DMS79 treated with DMSO at 0.1 percent for 48 hours (cell line): ENCODE data around the gene HTRA1.
A peak's percentile ranks its signal among the peaks of the same experiment; 100 is the strongest.

ENCODE experiments used
- DNase-seq: peaks from one replicate; lab custom pipeline; 2025; lab: John Stamatoyannopoulos, UW

HTRA1 gene

GRCh38 chr10:122494833-122495232 is 33.5 kb downstream of the HTRA1 start:
- no peak for DNase-seq

DNA sequence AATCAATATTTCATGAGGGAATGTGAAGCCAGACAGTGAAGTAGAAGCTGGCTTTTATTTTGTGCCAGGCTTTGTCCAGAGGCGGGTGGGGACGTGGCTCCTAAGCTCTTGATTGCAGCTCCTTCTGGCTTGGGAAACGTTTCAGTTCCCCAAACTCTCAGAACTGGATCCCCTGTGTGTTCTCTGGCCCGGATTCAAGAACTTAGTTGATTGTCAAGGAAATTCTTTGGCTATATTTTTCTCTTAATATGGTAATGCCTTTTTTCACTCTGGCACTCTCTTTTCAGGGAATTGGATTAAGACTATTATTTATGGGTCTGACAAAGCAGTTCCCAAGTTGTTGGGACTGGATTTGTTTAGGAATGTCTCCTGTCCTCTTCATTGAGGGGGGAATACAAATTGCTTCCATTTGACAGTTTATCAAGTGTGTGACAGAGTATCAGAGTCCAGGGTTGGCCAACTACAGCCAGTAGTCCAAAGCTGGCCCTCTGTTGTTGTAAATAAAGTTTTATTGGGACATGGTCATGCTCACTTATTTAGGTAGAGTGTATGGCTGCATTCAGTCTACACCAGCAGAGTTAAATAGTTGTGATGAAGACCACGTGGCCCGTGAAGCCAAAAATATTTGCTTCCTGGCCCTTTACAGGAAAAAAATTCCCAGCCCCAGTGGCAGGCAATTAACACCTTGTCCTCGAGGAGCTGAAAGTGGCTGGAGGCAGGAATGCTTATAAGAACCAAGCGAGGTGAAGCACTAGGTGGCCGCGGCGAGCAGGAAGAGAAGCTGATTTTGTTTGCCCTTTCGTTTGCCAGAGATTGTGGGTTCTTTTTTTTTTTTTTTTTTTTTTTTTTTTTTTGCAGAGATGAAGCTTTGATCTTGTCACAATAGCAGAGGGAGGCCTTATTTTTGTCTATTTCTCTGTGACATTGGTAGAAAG is 34.3 kb downstream of the HTRA1 start:
- peak; percentile 3 for DNase-seq

GRCh38 chr10:122497241-122497640 is 35.9 kb downstream of the HTRA1 start:
- DNase-seq: no peak

DNA sequence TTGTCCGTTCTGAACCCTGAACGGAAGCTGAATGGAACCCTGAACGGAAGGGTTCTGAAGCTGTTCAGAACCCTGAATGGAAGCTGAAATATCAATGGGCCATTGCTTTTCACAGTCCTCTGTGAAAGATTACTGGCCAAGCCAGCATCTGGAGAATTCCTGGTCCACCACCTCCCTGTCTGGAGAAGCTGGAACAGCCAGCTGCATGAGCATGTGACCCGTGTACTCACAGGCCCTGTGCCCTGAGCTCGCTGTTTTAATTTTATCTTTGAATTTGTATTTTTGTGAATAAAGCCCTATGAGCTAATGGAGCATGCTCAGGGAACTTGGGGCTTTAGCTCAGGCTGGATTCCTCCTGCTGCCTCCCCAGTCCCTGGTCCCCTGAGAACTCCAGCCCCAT is 37.2 kb downstream of the HTRA1 start:
- no peak for DNase-seq

GRCh38 chr10:122499012-122499411 is 37.7 kb downstream of the HTRA1 start:
- no peak for DNase-seq

DNA sequence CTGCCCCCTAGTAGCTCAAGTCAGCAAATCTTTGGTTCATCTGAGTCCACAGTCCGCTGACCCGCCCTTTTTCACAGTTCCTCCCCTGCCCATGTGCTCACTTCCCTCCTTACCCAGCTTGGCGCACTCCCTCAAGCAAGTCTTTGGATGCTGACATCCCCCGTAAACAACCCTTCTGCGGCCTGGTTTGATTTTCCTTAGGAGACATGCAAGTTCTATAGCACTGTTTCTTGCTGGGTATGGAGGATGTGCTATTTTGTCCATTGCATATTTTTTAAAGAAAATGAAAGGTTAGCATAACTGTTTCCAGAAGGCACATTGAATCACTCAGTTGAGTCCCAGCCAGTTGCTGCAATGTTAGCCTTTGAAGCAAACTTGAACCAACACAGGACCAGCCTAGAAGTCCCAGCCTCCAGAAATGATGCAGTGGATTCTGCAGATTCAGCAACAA is 38.2 kb downstream of the HTRA1 start:
- no peak for DNase-seq

DNA sequence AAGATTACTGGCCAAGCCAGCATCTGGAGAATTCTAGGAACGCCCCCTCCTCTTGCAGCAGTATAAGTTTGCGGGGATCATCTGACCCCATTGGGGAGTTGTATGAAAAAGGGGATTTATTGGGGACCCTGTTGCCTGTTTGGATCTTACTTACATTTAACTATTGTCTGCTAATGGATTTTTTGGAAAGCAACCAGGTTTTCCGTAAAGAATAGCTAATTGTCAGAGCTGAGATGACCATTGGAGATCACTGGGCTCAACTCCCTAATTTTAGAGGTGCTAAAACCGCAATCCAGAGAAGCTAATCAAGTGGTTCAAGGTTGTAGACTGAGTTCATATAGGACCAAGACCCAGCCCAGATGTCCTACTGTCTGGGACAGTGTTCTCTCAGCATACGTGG is 38.8 kb downstream of the HTRA1 start:
- no peak for DNase-seq

GRCh38 chr10:122500726-122501125 is 39.4 kb downstream of the HTRA1 start:
- DNase-seq: no peak

GRCh38 chr10:122503012-122503411 is 41.7 kb downstream of the HTRA1 start:
- no peak for DNase-seq

DNA sequence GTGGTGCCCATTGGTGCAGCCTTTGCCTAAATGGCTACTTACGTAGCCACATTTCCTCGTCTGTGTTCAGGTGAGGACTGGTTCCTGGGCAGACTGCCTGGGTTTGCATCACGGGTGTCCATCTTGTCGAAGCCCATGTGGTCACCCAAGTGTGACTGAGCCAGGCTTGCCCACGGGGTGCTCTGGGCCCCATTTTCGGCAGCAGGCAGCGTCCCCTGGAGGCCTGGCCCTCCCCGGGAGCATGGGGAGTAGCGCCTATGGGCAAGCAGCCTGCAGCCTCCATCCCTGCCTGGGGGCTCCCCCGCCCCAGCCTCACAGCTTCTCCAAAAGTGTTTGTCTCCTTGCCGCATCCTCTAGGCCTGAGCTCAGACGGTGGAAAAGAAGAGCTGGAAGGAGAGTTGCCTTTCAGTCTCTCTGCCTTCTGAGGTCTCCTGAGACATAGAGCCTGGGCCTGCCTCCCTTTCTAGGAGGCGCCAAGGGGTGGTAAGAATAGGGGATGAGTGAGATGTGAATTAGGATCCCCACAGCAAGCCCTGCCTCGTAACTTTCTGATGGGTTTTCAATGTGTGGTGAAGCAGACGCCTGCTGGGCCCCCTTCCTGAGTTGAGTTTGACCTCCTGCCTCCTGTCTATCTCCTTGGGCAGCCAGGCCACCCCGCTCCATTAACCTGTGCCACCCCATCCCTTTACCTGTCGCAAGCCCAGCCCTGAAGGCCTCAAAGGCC is 42.7 kb downstream of the HTRA1 start:
- no peak for DNase-seq

DNA sequence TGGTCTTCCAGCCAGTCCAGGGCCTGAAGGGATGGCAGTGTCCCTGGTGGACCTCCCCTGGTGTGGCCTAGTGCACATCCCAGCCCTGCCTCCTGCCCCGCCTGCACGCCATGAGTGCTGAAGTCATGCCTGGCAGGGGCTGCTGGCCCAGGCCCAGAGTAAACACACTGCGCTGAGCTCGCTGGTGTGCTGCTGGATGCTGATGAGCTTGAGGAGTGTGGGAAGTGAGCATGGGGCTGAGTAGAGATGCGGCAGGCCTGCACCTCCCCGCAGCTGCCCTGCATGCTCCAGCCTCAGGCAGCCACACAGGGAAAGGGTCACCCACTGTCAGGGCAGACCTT is 43.2 kb downstream of the HTRA1 start:
- DNase-seq: peak; percentile 59

GRCh38 chr10:122505011-122505410 is 43.7 kb downstream of the HTRA1 start:
- no peak for DNase-seq

- no peak for DNase-seq
These were observed 44.7 kb downstream of the HTRA1 start for GRCh38 chr10:122505885-122506645.

GRCh38 chr10:122507616-122508015 is 46.3 kb downstream of the HTRA1 start:
- no peak for DNase-seq

- DNase-seq: peak; percentile 12
These were observed 46.7 kb downstream of the HTRA1 start for GRCh38 chr10:122508021-122508420.

DNA sequence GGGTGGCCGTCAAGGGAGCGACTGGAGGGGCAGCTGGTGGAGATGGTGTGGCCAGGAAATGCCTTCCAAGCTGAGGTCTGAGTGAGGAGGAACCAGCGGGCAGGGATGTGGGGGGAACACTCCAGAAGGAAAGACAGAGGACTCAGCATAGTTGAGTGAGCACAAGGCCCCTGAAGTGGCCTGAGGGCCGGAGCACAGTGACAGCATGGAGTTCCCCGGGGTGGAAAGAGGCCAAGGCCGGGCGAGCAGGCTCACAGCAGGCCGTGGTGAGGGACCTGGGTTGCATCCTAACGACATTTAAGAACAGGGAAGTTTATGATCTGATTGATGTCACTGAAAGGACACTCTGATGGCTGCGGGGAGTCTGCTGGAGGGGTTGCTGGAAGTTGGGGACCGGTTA is 48.0 kb downstream of the HTRA1 start:
- DNase-seq: no peak

GRCh38 chr10:122510326-122510725 is 49.0 kb downstream of the HTRA1 start:
- no peak for DNase-seq

DNA sequence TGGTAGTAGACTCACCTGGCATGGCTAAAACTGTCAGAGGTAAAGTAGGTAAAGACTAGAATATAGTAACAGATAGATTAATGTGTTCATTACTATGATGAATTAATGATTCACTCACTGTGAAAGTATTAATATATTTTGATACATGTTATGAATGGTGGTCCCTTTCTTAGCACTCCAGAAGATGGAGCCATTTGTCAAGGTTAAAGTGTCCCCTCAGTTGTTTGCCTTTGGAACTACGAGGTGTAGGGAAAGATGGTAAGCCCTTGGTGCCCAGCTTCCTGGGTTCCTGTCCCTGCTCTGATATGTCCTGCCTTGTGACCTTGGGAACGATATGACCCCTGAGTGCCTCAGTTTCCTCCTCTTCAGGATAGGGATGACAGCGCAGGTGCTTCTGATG is 49.4 kb downstream of the HTRA1 start:
- DNase-seq: no peak

GRCh38 chr10:122513053-122513452 is 51.7 kb downstream of the HTRA1 start:
- no peak for DNase-seq

- no peak for DNase-seq
These were observed 52.9 kb downstream of the HTRA1 start for GRCh38 chr10:122514045-122514840.

DNA sequence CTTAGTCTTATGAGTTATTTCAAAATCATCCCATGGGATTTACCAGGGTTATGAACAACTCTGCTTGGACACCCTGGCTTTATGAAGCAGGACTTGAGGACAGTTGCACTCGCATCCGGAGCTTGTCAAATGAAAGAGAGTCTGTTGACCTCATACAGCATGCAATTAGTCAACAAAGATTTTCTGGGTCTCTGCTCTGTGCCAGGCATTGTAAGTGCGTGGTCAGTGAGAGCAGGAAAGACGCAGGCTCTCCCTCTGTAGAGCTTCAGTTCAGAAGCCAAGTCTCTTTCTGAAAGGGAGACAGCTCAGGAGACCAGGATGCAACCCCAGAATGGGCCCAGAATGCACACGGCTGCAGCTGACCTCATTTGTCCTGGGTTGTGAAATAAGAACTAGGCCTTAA is 53.7 kb downstream of the HTRA1 start:
- DNase-seq: no peak
